Measurements from ENCODE around the gene PRKAA2.

PRKAA2 gene

GRCh38 chr1:56713112-56713511 is 68.0 kb downstream of the PRKAA2 start:
- DNase-seq (ENCODE audit: low read depth in 2 of 2) = no peak

GRCh38 chr1:56715156-56715555 is 70.0 kb downstream of the PRKAA2 start:
- DNase-seq (ENCODE audit: low read depth in 2 of 2) = no peak

GRCh38 chr1:56719171-56719570 is 74.1 kb downstream of the PRKAA2 start:
- DNase-seq (ENCODE audit: low read depth in 2 of 2) = no peak

- DNase-seq (ENCODE audit: low read depth in 2 of 2) = no peak
Observed at GRCh38 chr1:56726706-56727105, 81.6 kb downstream of the PRKAA2 start.

- no peak for DNase-seq (ENCODE audit: low read depth in 2 of 2)
Observed at GRCh38 chr1:56728964-56729363, 83.8 kb downstream of the PRKAA2 start.

GRCh38 chr1:56745231-56745630 is 100.1 kb downstream of the PRKAA2 start:
- no peak for DNase-seq (ENCODE audit: low read depth in 2 of 2)

- DNase-seq (ENCODE audit: low read depth in 2 of 2) = no peak
Observed at GRCh38 chr1:56754708-56755479, 109.8 kb downstream of the PRKAA2 start.

GRCh38 chr1:56755911-56756310 is 110.8 kb downstream of the PRKAA2 start:
- no peak for DNase-seq (ENCODE audit: low read depth in 2 of 2)

GRCh38 chr1:56758135-56758534 is 113.0 kb downstream of the PRKAA2 start:
- DNase-seq (ENCODE audit: low read depth in 2 of 2) = no peak

- DNase-seq (ENCODE audit: low read depth in 2 of 2) = no peak
Observed at GRCh38 chr1:56758794-56759193, 113.7 kb downstream of the PRKAA2 start.
